IMR-90 (cell line): Measurements from ENCODE around the gene PRR5L.

Experiments used
- CTCF ChIP-seq: conservative IDR thresholded peaks from 2 replicates; pipeline ENCODE4 v1.5.1; 2012; ENCODE audit warnings: mild to moderate bottlenecking, low read depth, low read length, improper control_type of control experiment
- FOS ChIP-seq: fragments of 150-350 bp; IDR thresholded peaks from 2 replicates; pipeline ENCODE4 v1.6.1; 2016; ENCODE audit warnings: low read depth, low read length
- POLR2A ChIP-seq: IDR thresholded peaks from 2 replicates; pipeline ENCODE4 v1.6.1; 2012; ENCODE audit warnings: mild to moderate bottlenecking, low read depth, low read length
- RFX5 ChIP-seq: IDR thresholded peaks from 2 replicates; pipeline ENCODE4 v1.8.0; 2012; ENCODE audit warnings: low read depth, mild to moderate bottlenecking, low read length, moderate library complexity

GRCh38 chr11:36478700-36479329 lies 182.7 kb downstream of the PRR5L start:
- peak; percentile 85 for TF ChIP-seq CTCF
- no peak for TF ChIP-seq FOS
- no peak for TF ChIP-seq RFX5
- TF ChIP-seq POLR2A: no peak
